ENCODE data around the gene MME.

Gene MME

GRCh38 chr3:155147588-155147987, 67.5 kb downstream of the MME start:
- DNase-seq (ENCODE audit: low spot score) = no peak

GRCh38 chr3:155149494-155149893, 69.4 kb downstream of the MME start:
- no peak for DNase-seq (ENCODE audit: low spot score)

DNA sequence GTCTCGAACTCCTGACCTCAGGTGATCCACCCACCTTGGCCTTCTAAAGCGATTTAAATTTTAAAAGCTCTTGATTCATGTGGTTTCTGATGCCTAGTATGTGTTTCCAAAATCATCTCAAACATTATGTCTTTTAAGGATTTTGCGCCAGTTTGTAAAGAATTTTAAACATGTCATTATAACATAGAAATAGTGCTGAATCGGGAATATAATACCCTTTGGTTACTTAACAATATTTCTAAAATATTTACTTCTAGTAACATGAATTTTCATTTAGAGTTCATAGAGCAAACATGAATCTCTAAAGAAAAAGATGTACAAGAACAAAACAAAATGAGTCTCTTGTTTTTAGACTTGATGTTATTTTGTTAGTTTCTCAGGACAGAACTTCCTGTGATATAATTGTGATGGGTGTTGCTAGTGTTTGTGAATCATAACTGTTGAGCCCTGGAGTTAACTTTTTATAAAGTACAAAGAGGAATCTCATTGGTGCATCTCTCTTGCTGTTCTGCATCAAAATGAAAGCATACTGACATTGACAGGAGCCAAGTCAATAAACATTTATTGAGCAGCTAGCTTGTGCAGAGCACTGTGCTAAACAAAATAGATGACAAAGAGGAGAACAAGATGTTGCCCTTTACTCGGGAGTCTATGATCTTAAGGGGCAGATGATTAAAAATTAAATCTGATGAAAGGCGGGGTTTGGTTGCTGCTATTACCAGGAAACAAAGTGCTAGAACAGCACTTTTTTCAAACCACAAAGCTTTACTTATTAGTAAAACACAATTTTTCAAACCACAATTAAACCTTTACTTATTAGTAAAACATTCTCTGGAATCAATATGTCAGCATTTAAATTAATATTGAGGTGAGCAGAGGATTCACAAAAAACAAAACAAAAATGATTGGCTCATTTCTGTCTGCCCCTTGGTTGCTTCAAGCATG, 73.4 kb downstream of the MME start:
- DNase-seq (ENCODE audit: low spot score) = no peak

DNA sequence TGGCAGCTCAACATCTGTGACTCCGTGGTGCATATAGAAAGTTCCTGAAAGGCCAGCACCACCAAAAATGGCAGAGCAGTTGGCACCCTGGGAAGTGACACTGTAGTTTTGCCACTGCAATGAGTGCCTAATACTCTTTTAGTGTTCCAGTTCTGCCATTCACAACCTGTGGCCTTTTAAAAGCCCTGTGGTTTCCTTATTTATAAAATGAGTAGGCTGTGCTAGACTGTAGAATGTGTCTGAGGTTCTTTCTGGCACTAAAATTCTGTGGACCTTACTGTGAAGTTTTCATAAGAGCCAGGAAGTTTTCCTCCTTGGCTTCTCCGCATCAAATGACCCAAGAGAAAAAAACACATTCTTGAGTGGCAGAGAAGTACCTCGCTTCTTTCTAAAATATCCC, 74.1 kb downstream of the MME start:
- DNase-seq (ENCODE audit: low spot score) = peak; percentile 11

DNA sequence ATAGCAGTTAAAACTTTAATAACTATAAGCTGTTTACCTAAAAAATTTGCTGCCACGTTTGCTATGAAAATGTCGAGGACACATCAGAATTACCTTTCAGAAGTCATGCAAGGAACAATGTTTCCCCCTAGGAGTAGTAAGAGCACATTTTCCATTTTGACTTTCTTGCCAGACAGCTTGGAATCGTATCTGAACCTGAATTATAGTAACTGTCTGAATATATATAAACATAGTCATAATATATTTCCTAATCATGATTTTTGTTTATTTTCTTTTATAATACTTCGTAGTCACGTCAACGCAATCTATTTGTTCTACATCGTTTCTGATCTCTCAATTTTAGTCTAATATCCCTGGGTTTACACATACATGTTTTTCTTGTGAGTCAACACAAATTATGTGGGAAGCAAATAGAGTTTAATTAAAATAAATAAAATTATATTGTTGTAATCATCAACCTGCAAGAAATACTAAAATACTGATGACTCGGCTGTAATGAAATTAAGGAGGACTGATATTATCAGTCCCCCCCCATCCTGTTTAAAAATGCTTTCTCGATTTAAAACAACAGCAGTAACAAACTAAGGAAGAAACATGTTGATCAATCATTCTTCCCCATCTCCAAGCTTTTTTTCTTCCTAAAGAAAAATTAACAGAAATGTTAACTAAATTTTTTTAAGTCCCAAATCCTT, 78.4 kb downstream of the MME start:
- DNase-seq (ENCODE audit: low spot score) = no peak

DNA sequence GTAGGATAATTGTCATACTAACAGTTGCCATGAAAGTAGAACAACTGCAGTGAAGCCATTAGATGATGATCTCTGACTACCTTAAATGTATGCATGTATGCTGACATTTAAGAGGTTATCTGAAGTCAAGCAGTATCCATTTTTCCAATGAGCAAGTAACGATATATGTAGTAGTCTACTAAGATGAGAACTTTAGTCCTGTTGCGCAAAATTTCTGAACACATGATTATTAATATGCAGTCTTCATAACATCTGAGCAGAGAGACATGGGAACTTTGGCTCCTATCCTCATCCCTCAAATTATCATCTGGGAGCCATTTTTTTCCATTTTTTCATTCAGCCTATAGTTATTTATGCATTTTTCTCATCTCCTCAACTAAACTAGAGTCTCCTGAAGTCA, 79.2 kb downstream of the MME start:
- no peak for DNase-seq (ENCODE audit: low spot score)

DNA sequence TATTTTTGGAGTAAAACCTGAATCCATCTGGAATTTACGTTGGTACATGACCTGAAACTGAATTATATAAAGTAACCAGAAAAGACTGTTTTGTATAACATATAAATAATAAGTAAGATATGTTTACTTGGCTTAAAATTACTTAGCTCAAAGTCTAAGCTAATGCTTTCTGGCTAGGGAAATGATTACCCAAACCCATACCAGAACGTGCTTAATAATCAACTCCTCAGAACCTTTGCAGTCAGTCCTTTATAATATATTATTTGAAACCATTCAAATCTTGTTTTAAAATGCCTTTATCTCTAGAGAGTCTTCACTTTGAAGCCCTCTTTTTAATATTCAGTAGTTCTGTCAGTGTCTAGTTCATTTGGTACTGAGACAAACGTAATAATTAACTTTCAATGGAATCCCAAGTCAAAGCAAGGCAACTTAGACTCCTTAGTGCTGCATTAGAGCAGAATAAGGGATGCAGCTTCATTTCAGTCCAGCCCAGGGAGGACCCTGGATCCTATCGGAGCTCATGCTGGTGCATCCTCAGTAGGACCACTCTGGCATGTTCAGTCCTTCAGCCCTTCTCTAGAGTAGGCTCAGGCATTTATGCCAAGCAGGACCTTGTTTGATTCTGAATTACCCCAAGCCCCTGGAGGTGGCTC, 81.6 kb downstream of the MME start:
- DNase-seq (ENCODE audit: low spot score) = no peak

- no peak for DNase-seq (ENCODE audit: low spot score)
These were observed 84.2 kb downstream of the MME start for GRCh38 chr3:155164306-155164705.

DNA sequence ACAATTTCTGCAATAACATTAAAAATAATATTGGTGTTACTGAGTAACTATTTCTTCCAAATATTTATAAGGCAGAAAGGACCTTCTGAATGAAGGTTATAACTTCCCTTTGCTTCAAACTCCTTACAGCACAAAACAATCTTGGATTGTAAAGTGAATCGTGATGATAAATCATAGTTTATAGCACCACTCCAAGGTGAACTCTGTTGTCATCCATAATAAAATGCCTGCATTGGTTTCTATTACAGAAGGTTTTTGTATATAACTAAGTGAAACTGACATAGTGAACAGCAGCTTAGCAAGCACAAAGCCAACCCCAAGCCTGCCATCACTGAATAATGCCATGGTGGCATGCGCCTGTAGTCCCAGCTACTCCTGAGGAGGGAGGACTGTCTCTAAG, 86.3 kb downstream of the MME start:
- no peak for DNase-seq (ENCODE audit: low spot score)

DNA sequence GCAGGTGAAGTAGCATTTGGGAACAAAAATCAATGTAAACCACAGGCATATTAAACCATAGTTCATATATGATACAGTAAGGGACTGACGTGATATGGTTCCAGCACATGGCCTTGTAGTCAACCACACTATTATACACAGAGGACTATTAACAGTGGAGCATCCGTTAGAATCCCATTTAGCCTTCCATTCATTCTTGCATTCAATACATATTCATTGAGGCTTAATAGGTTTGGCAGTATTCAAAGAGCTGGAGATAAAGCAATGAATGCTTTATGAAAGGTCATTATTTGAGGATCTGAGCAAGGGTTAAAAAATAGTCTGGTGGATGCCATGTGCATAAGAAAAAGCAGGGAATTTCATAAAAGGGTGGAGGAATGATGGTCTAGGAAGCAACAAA, 89.1 kb downstream of the MME start:
- no peak for DNase-seq (ENCODE audit: low spot score)

- DNase-seq (ENCODE audit: low spot score) = no peak
These were observed 93.7 kb downstream of the MME start for GRCh38 chr3:155173771-155174170.

GRCh38 chr3:155178810-155179436, 98.8 kb downstream of the MME start:
- no peak for DNase-seq (ENCODE audit: low spot score)

DNA sequence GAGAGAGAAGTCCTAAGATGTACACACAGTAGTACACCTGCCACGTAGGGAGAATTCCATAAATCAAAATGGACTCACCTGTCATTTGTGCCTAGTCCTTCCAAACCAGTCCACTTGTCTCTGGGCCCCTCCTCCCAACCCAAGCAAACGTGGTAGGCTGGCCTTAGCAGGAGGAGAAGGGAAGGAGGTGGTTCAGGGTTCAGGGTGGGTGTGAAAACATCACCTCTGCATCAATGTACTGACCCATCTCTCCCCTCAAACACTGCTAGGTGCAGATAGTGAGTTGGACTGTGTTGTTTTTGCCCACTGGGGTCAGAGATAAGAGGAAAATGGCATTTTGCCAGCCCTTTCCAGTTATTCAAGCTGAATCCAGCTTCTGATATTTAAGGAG, 99.3 kb downstream of the MME start:
- DNase-seq (ENCODE audit: low spot score) = no peak

- DNase-seq (ENCODE audit: low spot score) = no peak
These were observed 100.0 kb downstream of the MME start for GRCh38 chr3:155179966-155180757.

DNA sequence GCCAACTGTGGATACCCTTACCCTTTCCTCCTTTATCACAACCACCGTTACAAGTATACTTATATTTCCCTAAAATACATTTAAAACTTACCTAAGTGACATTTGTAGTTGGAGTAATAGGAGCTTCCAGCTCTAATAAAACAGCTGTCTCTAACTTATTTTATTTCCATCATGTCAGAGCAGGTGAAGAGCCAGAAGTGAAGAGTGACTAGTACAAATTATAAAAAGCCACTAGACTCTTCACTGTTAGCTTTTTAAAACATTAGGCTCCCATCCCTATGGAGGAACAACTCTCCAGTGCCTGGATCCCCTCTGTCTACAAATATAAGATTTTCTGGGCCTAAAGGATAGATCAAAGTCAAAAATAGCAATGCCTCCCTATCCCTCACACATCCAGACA, 102.3 kb downstream of the MME start:
- DNase-seq (ENCODE audit: low spot score) = no peak

- DNase-seq (ENCODE audit: low spot score) = no peak
These were observed 103.9 kb downstream of the MME start for GRCh38 chr3:155184011-155184410.

DNA sequence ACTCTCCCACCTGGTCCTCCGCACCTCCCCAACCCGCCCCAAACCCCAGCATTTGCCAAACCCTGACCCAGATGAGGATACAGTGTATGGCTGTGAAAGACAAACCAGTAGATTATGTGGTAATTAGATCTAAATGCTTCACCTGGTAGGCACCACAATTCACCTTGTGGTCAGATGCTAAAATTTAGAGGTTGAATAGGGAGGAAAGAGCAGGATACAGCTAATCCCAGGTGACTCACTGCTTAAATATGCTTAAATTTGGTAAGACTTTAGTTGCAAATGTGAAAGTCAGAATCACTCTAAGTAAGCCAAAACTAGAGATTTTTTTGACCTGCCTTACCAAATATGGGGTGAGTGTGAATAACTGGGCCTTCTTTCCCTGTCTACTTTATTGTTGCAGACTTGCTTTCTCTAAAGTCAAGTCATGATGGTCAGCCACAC, 105.5 kb downstream of the MME start:
- DNase-seq (ENCODE audit: low spot score) = peak; percentile 63

- DNase-seq (ENCODE audit: low spot score) = no peak
These were observed 107.9 kb downstream of the MME start for GRCh38 chr3:155188031-155188430.

GRCh38 chr3:155189478-155189877, 109.4 kb downstream of the MME start:
- DNase-seq (ENCODE audit: low spot score) = no peak

- DNase-seq (ENCODE audit: low spot score) = no peak
These were observed 110.6 kb downstream of the MME start for GRCh38 chr3:155190691-155191090.

DNA sequence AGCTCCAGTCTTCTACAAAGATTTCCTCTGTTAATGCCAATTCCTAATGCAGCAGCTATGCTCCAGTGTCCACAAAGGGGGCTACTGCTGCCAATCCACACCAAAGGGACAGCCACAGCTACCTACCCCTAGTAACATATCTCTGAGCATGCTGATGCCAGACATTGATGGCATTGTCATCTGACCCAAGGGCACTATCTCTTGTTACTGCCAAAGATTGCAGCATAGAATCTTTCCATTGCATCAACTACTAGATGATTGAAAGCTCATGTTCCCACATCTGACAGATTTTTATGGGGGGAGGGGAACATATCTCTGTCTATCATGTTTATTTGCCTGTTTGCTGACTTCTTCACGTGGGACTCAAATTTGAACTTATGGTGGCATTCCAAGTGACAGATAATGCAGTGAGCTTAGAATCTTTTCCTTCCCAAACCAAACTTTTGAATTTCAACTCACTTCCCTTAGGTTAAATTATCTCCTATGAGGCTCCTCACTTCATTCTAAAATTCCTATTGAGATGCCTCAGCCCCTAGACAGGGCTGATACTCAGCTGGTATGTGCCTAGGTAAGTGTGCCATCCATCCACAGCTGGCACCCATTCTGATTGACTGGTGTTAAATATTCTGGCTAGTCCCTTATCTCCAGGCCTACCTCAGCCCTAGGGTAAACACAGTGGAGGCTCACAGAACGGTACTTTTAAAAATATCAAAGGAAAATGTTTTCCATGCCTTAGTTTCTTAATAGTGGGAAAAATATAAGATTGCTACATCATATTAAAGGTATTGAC, 113.0 kb downstream of the MME start:
- DNase-seq (ENCODE audit: low spot score) = no peak
